ENCODE results near the gene WARS2. TPM values are rescaled to one million over a fixed set of nuclear protein-coding genes. Genes with fewer than 3 reads are reported as not detected.

WARS2 gene
- total and polyA plus RNA-seq, 2 of the 8 experiments (the other 6 are each of a cell fraction or from before 2014, with no cell fraction given): 4.3 to 12.9 TPM

GRCh38 chr1:119099775-119100174 is 40.7 kb downstream of the WARS2 start (continued):
- no peak for TF ChIP-seq ATF3 (IDR thresholded peaks at IDR 0.05; ENCODE audit: insufficient read depth, low read depth, low read length)
- no peak for TF ChIP-seq KDM4A (IDR thresholded peaks at IDR 0.05; ENCODE audit: low read depth, low read length, severe bottlenecking)
- TF ChIP-seq POU5F1 (IDR thresholded peaks at IDR 0.05; ENCODE audit: low read depth, low read length): no peak
- TF ChIP-seq BRCA1 (IDR thresholded peaks at IDR 0.05; ENCODE audit: low read depth, low read length): no peak
- TF ChIP-seq E2F6 (IDR thresholded peaks at IDR 0.05): no peak

Measured in H1 (cell line).